ENCODE results near the gene LCN9.
"Not testable (repeated sequence)": the region's sequence is repeated elsewhere in the genome, so short reads cannot be mapped to it uniquely, and the experiment has no call there.

LCN9 gene

DNA sequence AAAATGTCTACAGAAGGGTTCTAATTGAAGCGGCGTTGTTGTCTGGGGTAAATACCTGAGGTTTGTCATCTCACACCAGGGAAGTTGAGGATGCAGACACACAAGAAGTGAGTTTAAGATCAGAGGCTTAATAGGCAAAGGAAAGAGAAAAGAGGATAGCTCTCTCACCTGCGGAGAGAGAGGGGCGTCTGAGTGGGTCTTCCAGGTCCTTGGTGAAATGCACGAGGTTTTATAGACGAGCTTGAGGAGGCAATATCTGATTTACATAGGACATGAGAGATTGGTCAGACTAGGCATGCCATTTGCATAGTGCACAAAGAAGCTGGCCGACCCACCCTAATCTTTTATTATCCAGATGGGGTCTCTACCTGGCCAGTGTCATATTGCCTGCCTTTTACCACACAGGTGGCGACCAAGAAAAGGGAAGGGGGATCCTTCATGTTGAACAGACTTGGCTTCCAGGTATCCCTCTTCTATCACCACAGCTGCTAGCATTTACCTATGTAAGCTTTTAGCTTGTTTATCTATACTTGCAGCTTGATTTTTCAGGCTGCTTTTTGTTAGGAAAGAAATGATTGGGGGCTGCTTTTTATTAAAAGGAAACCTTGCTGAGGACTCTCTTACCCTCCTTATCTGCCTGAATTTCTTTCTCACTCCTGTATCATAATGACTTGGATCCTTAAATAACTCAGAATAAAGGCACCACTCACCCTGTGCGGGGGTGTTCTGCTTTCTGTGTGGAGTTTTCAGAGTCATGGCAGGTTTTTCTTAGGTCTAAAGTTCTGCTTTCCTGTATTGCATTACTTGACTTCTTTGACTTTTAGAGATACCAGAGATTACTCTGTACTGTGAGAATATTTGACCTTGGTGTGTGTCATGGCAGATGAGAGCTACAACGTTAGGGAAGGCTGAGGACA is 14.4 kb upstream of the LCN9 start:
- DNase-seq, result no peak

DNA sequence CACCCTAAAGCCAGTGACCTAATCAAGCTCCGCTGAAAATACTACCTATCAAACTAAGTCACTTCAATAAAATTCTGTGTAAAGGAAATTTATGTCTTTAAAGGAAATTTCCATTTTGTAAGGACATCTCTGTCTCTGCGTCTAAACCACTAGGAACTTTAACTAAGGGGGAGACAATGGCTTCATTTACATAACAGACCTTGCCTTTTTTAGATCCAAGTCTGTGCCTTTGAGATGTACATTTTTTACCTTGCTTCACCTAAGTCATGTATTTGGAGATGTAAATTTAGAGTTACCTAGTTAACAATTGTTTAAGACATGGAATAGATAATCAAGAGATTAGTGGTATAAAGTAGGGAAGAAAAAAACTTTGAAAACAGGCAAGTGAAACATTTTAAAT is 13.6 kb upstream of the LCN9 start:
- DNase-seq, result no peak

DNA sequence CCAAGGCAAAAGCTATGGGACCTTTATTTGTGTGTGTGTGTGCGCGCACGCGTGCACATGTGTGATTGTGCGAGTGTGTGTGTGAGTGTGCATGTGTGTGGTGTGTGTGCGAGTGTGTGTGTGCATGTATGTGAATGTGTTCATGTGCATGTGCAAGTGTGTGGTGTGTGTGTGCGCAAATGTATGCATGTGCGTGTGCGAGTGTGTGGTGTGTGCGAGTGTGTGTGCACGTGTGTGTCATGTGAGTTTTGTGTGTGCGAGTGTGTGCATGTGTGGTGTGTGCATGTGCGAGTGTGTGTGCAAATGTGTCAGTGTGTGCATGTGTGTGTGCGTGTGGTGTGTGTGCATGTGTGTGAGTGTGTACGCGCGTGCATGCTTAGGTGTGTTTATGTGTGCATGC is 12.7 kb upstream of the LCN9 start:
- DNase-seq, result no peak

DNA sequence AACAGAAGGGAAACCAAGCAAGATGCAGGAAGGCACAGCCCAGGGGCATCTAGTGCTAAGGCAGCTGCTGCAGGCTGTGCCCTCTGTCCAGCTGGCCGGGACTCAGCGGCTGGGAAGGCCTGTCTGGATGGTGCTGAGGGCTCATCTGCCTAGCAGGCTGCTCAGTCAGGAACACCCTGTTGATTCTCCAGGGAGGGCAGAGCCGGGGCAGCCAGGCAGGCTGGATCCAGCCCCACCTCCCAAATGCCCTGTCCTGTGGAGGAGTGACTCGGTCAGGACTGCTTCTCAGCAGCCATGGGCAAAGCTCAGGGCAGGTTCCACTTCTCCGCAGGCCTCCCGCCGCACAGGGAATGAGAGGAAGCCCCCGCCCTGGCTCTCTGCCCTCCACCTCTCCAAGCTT is 7.8 kb upstream of the LCN9 start:
- no peak for DNase-seq

DNA sequence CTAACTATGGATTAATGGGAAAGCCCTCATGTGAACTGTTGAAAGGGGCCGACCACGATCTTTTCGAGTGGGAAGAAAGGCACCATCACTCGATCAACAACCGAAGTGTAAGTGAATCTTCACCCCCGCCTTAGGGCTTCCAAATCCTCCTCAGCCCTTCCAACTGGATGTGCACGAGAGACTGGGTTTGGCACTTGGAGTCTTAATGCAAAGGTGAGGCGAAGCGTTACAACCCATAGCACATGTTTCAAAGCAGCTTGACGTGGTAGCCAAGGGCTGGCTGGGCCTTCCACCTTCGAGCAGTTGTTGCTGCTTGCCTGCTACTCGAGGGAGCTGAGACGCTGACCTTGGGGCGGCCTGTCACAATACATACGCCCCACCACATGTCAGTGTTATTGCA is 5.7 kb upstream of the LCN9 start:
- no peak for DNase-seq

DNA sequence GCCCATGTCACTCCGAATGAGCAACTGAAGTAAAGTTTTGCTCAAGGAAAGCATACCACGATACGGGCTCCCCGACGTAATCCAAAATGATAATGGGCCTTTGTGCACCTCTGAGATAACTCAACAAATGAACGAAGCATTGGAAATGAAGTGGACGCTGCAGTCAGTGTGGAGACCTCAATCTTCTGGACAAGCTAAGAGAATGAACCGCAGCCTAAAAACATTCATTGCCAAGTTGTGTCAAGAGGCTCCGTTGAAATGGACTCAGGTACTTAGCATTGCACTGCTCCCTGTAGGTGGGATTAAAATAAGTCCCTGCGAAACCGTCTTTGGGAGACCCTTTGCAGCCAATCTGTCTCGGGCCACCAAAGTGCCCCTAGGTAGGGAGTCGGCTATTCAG is 3.9 kb upstream of the LCN9 start:
- DNase-seq, result no peak

DNA sequence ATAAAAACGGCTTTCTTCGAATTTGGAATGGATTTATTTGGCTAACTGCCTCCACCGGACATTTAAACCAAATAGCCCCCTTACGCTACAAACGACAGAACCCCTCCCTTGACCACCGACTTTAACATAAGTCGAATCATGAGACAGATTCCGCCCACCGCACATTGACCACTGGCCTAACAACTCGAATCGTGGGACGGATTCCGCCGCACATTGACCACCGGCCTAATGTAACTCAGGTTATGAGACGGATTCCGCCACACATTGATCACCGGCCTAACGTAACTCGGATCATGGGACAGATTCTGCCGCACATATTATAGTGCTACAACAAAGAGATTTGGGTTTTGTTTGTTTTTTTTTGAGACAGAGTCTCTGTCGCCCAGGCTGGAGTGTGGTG is 2.7 kb upstream of the LCN9 start:
- no peak for DNase-seq

DNA sequence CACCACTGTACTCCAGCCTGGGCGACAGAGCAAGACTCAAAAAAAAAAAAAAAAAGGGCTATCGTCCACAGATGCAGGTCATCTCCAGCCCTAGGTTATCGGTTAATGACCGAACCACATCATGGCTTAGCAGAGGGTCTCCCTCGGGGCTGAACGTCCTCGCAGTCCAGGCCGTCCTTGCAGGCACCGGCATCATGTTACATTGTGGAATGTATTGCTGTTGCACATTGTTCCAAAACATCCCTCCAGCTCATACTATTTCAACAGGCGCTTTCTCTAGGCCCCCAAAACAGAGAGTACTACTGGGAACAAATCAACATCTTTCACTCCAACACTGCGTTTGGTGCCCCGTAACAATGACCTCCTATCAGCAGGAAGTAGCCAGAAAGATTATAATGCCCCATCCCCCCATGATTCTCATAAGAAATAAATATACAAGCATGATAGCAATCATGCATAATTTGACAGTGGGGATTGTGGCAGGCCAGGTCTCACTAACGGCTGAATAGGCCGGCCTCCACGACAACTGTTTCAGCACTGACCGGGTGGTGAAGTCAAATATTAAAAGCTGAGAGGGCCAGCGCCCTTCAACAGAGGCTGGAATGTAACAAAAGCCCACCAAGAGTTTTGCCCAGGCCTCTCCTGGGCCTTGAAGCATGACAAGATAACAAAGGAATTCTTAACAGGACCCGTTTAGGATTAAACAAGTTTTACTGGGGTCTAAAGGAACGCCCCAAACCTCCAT is 1.1 kb upstream of the LCN9 start:
- no peak for DNase-seq

DNA sequence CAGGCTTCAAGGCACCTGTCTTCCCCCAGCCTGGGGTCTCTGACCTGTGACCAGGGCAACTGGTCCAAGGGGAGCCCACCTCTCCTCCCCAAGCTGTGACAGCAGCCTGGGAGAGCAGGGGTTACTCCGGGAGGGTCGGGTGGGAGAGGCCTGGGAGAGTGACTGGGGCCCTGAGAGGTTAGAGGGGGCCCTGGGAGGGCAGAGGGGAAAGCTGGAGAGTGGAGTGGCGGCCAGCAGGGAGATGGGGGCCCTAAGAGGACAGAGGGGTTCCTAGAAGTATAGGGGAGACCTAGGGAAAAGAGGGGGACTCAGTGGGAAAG is 302 bp downstream of the LCN9 start:
- DNase-seq, result no peak

DNA sequence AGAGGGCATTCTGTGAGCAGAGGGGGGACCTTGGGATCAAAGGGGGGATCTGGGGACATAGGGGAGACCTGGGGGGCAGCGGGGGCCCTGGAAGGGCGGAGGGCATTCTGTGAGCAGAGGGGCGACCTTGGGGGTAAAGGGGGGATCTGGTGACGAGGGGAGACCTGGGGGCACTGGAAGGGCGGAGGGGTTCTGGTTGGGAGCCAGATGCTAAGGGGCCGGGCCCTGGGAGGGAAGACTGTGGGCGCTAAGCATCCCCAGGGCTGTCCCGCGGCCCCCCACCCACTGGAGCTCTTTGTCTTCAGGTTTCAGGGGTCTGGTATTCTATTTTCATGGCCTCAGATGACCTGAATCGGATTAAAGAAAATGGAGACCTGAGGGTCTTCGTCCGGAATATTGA is 748 bp downstream of the LCN9 start:
- DNase-seq, result no peak

DNA sequence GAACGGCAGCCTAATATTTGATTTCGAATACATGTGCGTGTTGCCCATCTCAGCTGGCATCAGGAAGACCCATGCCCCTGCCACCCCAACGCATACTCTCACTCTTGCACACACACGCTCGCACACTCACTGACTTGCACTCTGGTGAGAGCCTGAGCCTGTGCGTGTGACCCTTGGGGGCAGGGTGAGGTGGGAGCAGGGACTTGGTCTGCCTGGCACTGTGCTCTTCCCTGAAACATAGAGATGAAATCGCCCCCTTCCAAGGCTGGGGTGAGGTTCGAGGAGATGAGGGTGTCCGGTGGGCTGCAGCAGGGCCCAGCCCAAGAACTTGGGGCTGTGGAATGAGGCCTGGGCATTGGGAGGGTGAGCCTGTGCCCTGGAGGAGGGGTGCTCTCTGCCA is 1.2 kb downstream of the LCN9 start:
- no peak for DNase-seq

DNA sequence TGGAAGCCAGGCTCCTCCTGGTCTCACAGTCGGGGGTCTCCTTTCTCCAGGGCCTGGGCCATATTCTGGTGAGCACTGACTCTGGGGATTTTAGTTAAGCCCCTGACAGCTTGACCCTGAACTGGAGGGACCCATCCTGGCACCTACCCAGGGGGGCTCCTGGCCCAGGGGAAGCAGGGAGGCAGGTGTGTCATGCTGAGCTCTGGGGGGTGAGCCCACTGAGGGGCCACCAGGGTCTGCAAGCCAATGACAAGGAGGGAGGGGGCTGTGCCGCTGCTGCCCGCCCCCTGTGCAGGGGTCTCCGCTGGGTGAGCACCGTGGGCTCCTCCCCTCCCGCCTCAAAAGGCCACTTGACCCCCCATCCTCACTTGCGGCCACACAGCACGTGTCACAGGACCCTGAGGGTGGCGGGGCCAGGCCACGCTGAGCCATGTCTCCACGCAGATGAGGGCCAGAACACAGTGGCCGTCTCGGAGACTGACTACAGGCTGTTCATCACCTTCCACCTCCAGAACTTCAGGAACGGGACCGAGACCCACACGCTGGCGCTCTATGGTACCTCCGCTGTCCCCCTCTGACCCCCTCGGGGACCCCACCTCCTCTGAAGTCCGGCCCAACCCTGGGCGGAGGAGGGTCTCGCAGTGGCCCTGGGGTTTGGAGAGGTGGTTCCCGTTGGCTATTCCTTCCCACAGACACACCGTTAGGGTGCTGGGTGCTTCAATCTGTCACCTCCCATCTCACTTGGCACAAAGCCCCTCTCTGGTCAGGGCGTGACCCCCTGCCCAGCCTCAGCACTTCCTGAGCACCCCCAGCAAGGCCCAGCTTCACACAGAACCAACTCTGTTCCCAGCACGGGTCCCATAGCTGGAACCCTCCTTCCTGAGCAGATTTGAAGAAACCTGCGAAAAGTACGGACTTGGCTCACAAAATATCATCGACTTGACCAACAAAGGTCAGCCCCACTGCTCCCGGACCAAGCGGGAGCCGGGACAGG is 2.0 kb downstream of the LCN9 start:
- DNase-seq, result no peak

DNA sequence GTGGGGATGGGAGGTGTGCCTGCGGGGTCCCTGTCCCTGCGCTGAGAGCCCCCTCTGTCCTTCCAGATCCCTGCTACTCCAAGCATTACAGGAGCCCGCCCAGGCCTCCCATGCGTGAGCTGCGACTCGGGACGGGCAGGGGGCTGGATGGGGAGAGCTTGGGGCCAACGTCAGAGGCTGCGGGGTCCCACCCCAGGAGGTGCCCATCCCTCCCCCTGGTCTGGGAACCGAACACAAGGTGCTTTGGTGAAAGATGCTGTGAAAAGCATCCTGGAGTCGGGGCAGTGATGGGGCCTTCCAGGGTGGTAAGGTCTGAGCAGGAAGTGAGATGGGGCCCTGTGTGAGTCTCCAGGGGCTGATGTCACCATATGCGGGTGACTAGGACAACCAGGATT is 2.7 kb downstream of the LCN9 start:
- DNase-seq, result no peak

DNA sequence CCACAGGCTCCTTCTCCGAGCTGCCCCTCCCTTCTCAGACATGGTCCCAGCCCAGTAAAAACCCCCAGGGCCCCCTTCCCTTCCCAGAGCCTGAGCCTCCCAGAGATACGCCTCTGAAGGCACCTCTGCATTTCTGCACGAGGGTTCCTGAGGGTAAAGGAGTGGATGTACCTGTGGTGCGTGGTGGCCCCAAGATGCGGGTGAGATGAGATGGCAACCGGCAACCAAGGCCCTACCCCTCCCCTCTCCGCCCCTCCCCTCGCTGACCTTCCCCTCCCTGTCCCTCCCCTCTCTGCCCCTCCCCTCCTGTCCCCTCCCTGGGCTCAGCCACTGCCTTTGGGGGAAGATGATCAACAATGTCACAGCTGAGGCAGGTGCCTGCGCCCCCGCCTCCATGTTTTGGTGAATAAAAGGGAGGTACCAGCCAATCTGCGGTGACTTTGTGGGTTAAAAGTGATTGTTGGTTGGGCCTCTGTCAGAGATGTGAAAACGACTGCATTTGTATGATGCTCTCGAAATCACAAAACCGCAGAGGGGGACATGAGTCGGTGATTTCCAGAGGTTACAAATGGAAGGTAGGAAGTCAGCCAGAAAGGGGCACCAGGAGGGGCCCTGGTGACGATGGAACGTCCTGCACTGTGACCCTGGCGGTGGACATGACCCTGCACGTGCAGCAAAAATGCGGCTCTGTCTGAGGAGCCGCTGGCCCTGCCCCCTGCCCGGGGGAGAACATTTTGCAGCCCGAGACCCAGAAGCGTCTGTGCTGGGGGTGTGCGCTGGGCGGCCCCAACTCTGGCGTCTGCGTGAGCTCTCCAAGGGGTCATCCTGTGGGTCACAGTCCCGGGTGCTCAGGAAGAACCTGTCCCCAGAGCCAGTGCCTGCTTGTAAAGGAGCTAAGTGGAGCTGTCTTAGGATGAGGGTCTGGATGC is 3.7 kb downstream of the LCN9 start:
- no peak for DNase-seq

DNA sequence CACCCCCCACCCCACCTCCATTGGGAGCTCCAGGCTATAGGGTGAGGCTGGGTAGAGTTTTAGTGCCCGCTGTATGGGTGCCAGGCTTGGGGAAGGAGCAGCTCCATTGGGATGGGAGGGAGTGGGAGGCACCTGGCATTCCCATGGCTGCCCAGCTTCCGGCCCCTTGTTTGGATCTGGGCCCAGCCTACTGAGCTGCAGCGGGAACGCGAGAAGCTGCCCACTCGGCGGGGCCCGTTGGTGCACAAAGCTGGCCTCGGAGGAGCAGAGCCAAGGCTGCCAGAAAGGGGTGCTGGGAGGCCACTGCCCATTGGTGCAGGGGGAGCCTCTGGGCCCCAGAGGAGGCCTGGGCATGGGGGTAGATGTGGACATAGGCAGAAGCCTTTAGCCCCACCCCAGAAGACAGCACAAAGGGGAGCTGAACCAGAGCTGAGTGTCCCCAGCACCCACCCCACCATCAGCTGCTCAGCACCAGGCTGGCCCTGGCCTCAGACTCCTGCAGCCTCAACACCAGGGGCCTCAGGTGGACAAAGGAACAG is 4.4 kb downstream of the LCN9 start:
- DNase-seq, result no peak

DNA sequence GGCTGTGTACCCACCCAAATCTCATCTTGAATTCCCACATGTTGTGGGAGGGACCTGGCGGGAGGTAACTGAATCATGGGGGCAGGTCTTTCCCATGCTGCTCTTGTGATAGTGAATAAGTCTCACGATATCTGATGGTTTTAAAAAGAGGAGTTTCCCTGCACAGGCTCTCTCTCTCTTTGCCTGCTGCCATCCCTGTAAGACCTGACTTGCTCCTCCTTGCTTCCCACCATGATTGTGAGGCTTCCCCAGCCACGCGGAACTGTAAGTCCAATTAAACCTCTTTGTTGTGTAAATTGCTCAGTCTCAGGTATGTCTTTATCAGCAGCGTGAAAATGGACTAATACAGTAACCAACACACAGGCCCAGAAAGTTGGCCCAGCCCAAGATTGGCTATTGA is 5.9 kb downstream of the LCN9 start:
- not testable (repeated sequence) for DNase-seq

DNA sequence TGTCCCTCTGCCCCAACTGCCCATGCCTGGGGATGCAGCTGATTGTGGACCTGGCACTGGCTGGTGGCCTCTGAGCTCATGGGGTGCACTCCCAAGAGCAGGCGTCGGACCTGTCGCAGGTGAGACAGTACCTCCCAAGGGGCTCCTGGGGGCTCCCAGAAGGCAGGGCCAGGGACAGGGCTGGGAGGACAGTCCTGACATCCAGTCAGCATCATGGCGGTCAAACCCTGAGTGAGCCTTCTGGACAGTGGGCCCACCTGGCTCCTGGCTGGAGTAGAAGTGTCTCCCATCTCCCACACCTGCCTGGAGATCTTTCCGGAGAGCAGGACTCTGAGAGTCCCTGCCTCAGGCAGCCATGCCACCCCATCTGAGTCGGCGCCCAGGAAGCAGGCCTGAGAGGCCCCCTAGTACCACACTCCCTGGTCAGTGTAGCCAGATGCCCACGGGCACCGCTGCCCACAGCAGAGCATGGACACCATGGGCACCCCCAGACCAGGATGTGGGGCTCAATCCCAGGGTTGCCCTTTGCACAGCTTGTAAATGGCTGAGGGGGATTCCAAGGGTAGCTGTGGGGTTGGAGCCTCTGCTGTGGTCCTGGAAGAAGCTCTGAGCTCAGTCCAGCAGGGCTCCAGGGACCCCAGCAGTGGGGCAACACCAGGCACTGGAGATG is 6.6 kb downstream of the LCN9 start:
- DNase-seq, result no peak

DNA sequence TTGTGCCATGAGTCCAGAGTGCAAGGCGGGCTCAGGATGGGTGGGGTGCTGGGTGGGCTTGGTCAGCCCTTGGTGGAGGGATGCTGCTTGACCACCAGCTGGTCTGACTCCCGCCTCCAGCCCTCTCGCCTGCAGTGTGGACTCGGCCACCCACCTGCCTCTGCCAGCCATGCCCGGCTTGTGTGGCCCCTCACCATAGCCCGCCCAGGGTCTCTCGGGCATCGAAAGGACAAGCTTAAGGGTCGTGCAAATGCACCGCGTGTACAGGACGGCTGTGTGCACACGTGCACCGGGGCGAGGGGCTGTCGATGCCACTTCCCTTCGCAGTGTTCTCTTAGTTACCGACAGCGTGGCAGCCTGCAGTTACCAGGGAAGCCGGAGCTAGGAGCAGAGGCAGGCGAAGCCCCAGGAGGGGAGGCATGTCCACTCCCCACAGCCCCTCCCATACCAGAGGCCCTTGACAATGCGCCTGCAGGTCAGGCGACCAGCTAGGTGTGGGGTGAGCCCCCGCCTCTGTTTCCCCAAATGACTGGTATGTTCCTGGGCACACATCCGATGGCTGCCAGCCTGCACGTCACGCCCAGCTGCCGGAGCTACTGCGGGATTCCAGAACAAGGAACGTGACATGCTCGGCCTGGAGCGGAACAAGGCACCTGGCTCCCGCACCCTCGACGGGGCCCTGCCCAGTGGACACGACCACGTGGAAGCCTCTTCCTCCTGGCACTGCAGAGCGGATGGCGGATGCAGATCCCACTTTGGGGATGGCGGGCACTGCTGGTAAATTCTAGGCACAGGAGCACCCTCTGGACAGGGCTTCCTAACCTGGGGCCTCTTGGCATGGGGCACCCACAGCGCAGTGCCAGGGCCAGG is 7.8 kb downstream of the LCN9 start:
- DNase-seq, result no peak

DNA sequence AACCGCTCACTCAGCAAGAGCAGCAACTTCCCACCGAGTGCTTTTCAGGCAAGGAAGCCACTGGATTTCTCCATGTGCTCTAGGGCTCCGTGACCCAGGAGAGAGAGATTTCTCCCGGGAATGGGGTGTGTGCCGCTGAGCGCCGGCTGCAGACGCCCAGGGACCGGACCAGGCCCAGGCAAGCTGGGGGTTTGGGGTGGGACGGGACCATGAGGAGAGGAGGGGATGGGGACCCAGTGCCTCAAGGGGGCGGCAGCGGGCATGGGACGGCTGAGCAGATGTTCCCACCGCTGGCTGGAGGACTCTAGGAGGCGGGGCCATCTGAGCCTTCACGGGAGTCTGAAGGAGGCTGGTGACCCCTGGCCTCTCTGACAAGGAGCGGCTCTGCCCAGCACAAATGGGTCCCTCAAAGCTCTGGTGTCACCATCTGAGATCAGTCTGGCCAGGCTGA is 8.5 kb downstream of the LCN9 start:
- DNase-seq, result no peak

DNA sequence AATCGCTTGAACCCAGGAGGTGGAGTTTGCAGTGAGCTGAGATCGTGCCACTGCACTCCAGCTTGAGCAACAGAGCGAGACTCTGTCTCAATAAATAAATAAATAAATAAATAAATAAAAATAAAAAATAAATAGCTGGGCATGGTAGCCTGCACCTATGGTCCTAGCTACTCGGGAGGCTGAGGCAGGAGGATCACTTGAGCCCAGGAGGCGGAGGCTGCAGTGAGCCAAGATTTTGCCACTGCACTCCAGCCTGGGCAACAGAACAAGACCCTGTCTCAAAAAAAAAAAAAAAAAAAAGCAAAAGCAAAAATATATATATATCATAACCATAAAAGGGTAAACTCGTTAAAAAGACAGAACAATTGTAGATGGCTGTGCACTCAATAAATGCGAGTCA is 9.7 kb downstream of the LCN9 start:
- not testable (repeated sequence) for DNase-seq

All from CD4-positive, alpha-beta T cell treated with Interleukin-10 for 1 hour (primary cell).